ENCODE measurements around the gene PPT2.

- TF ChIP-seq POLR2A (IDR thresholded peaks at IDR 0.05; ENCODE audit: control extremely low read depth in 1 of 2, low read depth in 2 of 2, low read length in 2 of 2) (no peak), CEBPB (IDR thresholded peaks at IDR 0.05; ENCODE audit: low read depth, low read length) (no peak)
Observed at GRCh38 chr6:32139590-32139989, 14.4 kb upstream of the PPT2 start.

Measured in H1 (cell line).